ENCODE measurements around the gene DPF3. TPM values are rescaled to one million over a fixed set of nuclear protein-coding genes. Genes with fewer than 3 reads are reported as not detected.

The DPF3 gene
- total and polyA plus RNA-seq, 2 of the 13 experiments (the other 11 are each of a cell fraction or from before 2014, with no cell fraction given): 0.09 to 0.60 TPM

DNA sequence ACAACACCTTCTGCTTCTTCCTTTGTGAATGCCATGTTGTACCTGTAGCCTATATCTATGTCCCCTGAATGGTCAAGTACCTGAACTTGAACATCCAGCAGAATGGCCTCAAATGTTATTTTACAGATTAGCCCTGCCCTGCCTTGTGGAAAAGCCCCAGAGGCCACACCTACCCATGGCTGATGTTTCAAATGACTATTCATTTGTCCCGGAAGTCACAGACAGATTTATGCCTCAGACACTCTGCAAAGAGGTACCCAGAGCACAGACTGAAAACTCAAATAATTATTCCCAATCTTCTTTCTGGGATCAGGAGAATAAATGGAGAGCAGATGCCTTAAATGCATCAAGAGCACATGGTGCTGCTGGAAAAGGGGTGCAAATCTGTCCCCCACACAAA, 13.0 kb upstream of the DPF3 start (continued):
- no peak for TF ChIP-seq ZNF646 (CRISPR knock-in tag; IDR thresholded peaks at IDR 0.05)

DNA sequence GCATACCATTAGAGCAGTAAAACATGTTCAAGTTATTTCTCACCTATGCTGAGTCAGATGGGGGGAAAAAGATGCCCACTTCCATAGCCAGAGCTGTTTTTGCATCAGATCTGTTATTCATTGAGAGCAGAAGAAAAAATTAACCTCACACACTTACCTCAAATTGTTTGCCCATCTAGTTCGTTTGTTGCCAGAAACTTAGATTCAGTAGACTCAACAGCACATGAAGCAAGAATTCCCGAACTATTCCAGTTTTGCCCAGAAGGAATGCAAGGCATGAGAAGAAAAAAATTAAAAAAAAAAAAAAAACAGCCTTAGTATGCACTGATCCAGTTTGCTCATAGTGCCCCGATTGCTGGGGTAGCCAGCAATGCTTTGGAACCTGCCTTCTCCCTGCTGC, 12.4 kb upstream of the DPF3 start:
- no peak for TF ChIP-seq KAT7 (CRISPR knock-in tag; IDR thresholded peaks at IDR 0.05; ENCODE audit: borderline replicate concordance)
- TF ChIP-seq, protein P1, sequence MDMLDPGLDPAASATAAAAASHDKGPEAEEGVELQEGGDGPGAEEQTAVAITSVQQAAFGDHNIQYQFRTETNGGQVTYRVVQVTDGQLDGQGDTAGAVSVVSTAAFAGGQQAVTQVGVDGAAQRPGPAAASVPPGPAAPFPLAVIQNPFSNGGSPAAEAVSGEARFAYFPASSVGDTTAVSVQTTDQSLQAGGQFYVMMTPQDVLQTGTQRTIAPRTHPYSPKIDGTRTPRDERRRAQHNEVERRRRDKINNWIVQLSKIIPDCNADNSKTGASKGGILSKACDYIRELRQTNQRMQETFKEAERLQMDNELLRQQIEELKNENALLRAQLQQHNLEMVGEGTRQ (IDR thresholded peaks at IDR 0.05; ENCODE audit: low read depth, low read length): no peak
- TF ChIP-seq, protein P1 (CRISPR knock-in tag; IDR thresholded peaks at IDR 0.05; ENCODE audit: borderline replicate concordance): no peak
- TF ChIP-seq NFRKB (IDR thresholded peaks at IDR 0.05): no peak
- no peak for TF ChIP-seq ZNF713 (CRISPR knock-in tag; IDR thresholded peaks at IDR 0.05)
- no peak for TF ChIP-seq MEF2D (CRISPR knock-in tag; IDR thresholded peaks at IDR 0.05)
- no peak for TF ChIP-seq RBM22 (optimal IDR thresholded peaks at IDR 0.05; ENCODE audit: low read length)
- no peak for TF ChIP-seq ZNF850 (CRISPR knock-in tag; conservative IDR thresholded peaks at IDR 0.05)
- no peak for TF ChIP-seq ZBTB1 (CRISPR knock-in tag; IDR thresholded peaks at IDR 0.05; ENCODE audit: borderline replicate concordance)
- TF ChIP-seq SOX13 (IDR thresholded peaks at IDR 0.05): no peak
- TF ChIP-seq SOX13 (CRISPR knock-in tag; conservative IDR thresholded peaks at IDR 0.05 in 1 of 2, IDR thresholded peaks at IDR 0.05 in 1 of 2): no peak
- TF ChIP-seq ZBTB37 (CRISPR knock-in tag; IDR thresholded peaks at IDR 0.05): no peak
- no peak for TF ChIP-seq SRY (CRISPR knock-in tag; IDR thresholded peaks at IDR 0.05)
- peaks cover 0 to 6% of the 10 kb centered on the region in 2 experiments; a peak in 2 of 5 replicates for H3K27me3 ChIP-seq (ENCODE audit: control insufficient read depth in 1 of 2, insufficient read depth in 2 of 2, low read length in 2 of 2)
- FAIRE-seq: no peak
- 2% methylated on average over 3 of the region's 3 CpGs for WGBS (ENCODE audit: low lambda C conversion rate)
- no peak overlapping the region for H3K4me2 ChIP-seq (ENCODE audit: low read depth, low read length)
- POLR2A ChIA-PET: no interaction called here
- no peak overlapping the region for H3K4me3 ChIP-seq (replicated peaks in 1 of 3; ENCODE audit: insufficient read depth in 1 of 3, low read depth in 2 of 3, low read length in 3 of 3)
- H3K27ac ChIP-seq (ENCODE audit: extremely low read length, insufficient read depth, low read length): no peak overlapping the region
- no peaks in the 10 kb centered on the region for H4K20me1 ChIP-seq (ENCODE audit: insufficient read depth, low read length)
- H3K4me1 ChIP-seq (ENCODE audit: insufficient read depth, low read length): peaks cover 21% of the 10 kb centered on the region
- no peaks in the 10 kb centered on the region for H3K79me2 ChIP-seq (ENCODE audit: insufficient read depth, low read length)
- no TSS peak for BruUV-seq (replicated peaks)
- no peak overlapping the region for H3K9ac ChIP-seq (ENCODE audit: insufficient read depth, low read depth, low read length)
- H3K36me3 ChIP-seq (replicated peaks in 1 of 2; ENCODE audit: control insufficient read depth in 1 of 2, insufficient read depth in 2 of 2, low read length in 2 of 2): no peaks in the 10 kb centered on the region
- no peaks in the 10 kb centered on the region for H3K9me3 ChIP-seq (ENCODE audit: low read length)
- no peak overlapping the region for H2AFZ ChIP-seq (ENCODE audit: low read length)
- CTCF ChIA-PET (ENCODE audit: low intra/inter-chr PET ratio, low total read pairs): interaction anchor here (2.5 kb wide), 1 partner anchor 389 kb away, joined by 32 read pairs; no protein-coding TSS in a partner anchor
- ATAC-seq: no peak
- DNase-seq (ENCODE audit: low spot score): no peak
- intact Hi-C loops (cut with micrococcal nuclease; ENCODE audit: unreplicated experiment): no loop called here
- in situ Hi-C loops (cut with HindIII; ENCODE audit: extremely low pct_ligation_motif_present, low pct_unique_long_range_greater_than_20kb): no loop called here
